ACHN (cell line): ENCODE results near the gene MYL6.

Experiments used
- DNase-seq: peaks from one replicate; pipeline ENCODE4 v3.0.0-alpha.2; 2015
- in situ Hi-C: cut with HindIII; loops from 2 replicates; pipeline ENCODE4 v1.10.0; 2017; ENCODE audit warnings: low sequenced_read_pairs, low pct_ligation_motif_present, low pct_unique_long_range_greater_than_20kb

The MYL6 gene

GRCh38 chr12:56127888-56128669 is 30.1 kb upstream of the MYL6 start, which contains the start of gene ESYT1:
TSS of gene ESYT1 (plus strand) at chr12:56128267. CDS start at chr12:56128320, 53 bp downstream.
- DNase-seq, result peak; percentile 100
- in situ Hi-C loops, result no loop called here

GRCh38 chr12:56128670-56129205 is 29.4 kb upstream of the MYL6 start:
- DNase-seq, result peak; percentile 34

GRCh38 chr12:56129206-56129941 is 28.8 kb upstream of the MYL6 start:
- DNase-seq, result peak; percentile 65
- in situ Hi-C loops, result no loop called here

More at GRCh38 chr12:56128670-56129205, 29.4 kb upstream of the MYL6 start:
- in situ Hi-C loops, result no loop called here

- in situ Hi-C loops, result no loop called here
- DNase-seq, result no peak
Measured at GRCh38 chr12:56129942-56130495, 28.1 kb upstream of the MYL6 start.

GRCh38 chr12:56130876-56131275 is 27.3 kb upstream of the MYL6 start:
- in situ Hi-C loops, result no loop called here
- DNase-seq, result no peak

GRCh38 chr12:56134897-56135296 is 23.3 kb upstream of the MYL6 start:
- in situ Hi-C loops, result no loop called here
- no peak for DNase-seq

GRCh38 chr12:56137853-56138571 is 20.1 kb upstream of the MYL6 start:
- no peak for DNase-seq
- in situ Hi-C loops, result no loop called here

GRCh38 chr12:56141946-56142784 is 16.0 kb upstream of the MYL6 start:
- in situ Hi-C loops, result no loop called here
- DNase-seq, result no peak

GRCh38 chr12:56143217-56143616 is 14.9 kb upstream of the MYL6 start:
- in situ Hi-C loops, result no loop called here
- DNase-seq, result no peak

- in situ Hi-C loops, result no loop called here
- DNase-seq, result no peak
Measured at GRCh38 chr12:56143870-56144269, 14.3 kb upstream of the MYL6 start.

GRCh38 chr12:56145217-56145616 is 12.9 kb upstream of the MYL6 start:
- in situ Hi-C loops, result no loop called here
- no peak for DNase-seq

GRCh38 chr12:56146492-56147460 is 11.4 kb upstream of the MYL6 start:
- no peak for DNase-seq
- in situ Hi-C loops, result no loop called here

- peak; percentile 42 for DNase-seq
- in situ Hi-C loops, result no loop called here
Measured at GRCh38 chr12:56150563-56150962, 7.6 kb upstream of the MYL6 start.

- in situ Hi-C loops, result no loop called here
- peak; percentile 83 for DNase-seq
Measured at GRCh38 chr12:56151672-56152131, 6.5 kb upstream of the MYL6 start.

- in situ Hi-C loops, result no loop called here
- DNase-seq, result peak; percentile 98
Measured at GRCh38 chr12:56152132-56152755, 5.9 kb upstream of the MYL6 start, which contains the start of gene MYL6B. TSS of gene MYL6B (plus strand) at chr12:56152587. CDS start at chr12:56153919, 1,332 bp downstream.
